Cerebellar nuclear complex (tissue), 1 donor: Measurements from ENCODE around the gene WWC1.
"Not testable (repeated sequence)": the region's sequence is repeated elsewhere in the genome, so short reads cannot be mapped to it uniquely, and the experiment has no call there.

Experiments
- DNase-seq, 2 experiments: peaks; one replicate each; lab custom pipeline; 2025; lab: John Stamatoyannopoulos, UW

The WWC1 gene

DNA sequence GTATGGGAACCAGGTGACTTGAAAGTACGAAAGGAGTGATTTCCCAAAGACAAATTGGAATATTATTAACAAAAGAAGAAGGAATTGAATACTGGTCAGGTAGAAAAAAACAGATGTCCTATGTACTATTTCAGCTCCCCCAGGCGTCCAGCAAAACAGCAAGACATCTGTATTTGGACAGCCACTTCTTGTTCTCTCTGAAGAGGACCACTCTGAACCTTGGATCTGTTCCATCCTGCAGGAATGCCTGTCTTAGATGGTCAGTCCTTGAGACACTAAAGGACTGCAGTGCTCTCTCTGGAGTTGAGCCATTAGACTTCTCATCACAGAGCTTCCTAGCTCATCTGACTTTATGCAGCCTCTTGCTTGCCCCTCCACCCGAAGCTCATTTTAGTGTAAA is 120.4 kb downstream of the WWC1 start:
- no peak for DNase-seq

- DNase-seq = no peak
Observed at GRCh38 chr5:168413062-168413461, 121.6 kb downstream of the WWC1 start.

GRCh38 chr5:168413596-168413995 is 122.2 kb downstream of the WWC1 start:
- DNase-seq = no peak

DNA sequence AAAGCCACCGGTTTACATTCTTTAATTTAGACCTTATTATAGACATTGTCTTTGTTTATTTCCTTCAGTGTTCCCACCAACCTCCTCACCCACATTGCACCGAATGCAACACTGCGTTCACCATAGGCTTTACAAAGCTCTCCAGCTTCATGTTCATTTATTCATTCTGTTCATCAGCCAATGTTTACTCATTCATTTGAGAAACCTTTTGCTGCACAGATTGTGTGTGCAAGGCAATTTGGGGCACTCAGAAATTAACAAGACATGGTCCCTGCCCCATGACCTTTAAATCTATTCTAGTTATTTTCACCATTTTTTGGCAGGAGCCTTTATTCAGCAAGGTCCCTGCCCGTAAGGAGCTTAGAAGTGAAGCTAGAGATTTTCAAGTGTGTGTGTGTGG is 124.0 kb downstream of the WWC1 start:
- DNase-seq = no peak

- DNase-seq = no peak
Observed at GRCh38 chr5:168415971-168416370, 124.5 kb downstream of the WWC1 start.

- DNase-seq = no peak
Observed at GRCh38 chr5:168417731-168418429, 126.4 kb downstream of the WWC1 start.

DNA sequence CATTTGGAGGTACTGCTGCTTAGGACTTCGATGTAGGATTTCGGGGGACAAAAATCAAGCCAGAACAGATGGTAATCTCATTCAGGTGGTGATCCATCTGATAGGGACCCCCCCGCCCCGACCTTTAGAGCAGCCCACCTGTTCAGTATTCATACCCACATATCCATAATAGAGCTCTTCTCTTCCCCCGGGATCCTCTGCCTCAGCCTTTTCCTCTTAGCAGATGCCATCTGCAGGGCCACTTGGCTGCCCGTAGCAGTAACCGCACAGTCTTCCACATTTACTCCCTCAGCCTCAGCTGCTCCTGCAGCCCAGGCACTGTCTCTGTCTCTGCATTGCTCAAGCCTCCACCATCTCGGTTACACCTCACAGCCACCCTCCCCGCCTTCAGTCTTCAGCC is 129.0 kb downstream of the WWC1 start:
- DNase-seq = no peak

DNA sequence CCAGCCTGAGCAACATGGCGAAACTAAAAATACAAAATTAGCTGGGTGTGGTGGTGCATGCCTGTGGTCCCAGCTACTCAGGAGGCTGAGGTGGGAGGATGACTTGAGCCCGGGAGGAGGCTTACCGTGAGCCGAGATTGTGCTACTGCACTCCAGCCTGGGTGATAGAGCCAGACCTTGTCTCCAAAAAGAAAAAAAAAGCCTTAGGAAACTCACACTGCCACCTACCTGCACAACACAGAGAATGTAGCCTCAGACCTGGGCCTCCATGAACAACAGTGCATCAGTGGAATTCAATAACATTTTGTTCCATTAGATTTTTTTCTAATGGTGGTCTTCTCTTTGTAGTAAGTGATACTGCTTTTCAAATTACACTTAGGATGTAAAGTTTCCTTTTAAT is 131.0 kb downstream of the WWC1 start:
- no peak for DNase-seq

DNA sequence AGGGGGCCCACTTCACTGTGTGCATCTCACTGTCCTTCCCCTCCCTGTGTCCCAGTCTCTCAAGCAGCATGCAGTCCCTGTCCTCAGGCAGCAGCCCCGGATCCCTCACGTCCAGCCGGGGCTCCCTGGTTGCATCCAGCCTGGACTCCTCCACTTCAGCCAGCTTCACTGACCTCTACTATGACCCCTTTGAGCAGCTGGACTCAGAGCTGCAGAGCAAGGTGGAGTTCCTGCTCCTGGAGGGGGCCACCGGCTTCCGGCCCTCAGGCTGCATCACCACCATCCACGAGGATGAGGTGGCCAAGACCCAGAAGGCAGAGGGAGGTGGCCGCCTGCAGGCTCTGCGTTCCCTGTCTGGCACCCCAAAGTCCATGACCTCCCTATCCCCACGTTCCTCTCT is 132.0 kb downstream of the WWC1 start:
- DNase-seq = no peak

- no peak for DNase-seq
Observed at GRCh38 chr5:168423971-168424370, 132.5 kb downstream of the WWC1 start.

DNA sequence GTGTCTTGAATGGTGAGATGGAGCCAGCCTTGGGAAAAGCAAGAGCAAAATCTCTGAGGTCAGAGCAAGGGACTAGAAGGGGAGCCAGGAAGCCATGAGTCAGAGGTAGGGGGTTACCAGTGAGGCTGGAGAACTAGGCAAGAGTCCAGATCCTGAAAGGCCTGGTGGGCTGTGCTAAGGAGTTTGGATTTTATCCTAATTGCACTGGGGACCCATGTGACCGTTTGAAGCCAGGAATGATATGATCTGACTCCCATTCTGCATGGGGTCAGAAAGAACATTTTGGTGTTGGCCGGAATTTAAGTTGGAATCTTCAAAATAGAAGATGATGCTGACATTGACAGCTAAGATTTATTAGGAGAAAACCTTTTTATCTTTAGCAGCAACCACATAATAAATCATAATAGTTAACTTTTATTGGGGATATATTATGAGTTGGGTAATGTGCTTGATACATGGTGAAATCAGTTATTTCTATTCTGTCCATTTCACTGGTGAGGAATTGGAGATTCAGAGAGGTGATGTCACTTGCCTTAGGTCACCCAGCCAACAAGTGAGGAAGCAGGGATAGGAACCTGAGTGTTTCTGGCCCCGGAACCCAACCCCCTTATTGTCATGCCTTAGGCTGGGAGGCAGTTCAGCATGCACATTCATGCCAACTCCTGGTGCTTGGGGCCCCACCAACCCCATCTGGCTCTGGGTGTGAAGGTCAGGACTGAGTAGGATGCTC is 133.3 kb downstream of the WWC1 start:
- no peak for DNase-seq

DNA sequence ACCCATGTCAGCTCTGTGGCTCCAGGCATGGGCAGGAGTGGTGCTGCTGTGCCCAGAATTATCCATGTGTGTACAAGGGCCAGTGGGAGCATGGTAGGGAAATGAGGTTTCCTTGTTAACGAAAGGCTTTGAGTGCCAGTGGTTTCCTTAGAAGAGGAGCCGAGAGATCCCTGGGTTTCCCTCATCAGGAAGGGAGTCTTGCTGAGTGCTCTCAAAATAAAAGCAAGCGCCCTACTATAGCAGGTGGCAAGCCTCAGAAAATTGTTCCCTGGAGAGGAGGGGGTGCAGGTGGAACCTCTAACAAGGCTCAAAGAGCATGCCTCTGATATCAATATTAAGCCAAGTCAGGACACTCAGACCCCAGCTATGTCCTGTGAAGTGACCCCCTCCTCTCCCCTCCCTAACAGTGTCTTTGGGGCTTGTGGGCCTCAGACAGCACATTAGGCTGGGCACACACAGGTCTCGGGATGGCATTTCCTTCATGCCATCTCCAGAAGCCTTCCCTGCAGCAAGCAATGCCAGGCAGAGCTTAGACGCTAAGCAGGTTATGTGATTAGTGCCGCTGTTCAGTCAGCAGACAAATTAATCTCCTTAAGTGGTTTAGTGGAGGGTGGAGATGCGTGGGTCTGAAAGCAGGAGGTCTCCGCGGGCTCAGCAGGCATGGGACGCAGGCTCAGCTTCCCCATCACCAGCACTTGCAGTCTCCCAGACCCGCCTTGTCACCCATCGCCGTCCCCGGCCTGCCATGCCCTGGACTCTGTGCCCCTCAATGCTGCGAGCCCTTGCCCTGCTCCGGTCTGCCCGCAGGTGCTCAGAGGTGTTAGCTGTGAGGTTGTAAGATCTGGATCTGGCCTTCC is 134.8 kb downstream of the WWC1 start:
- DNase-seq = no peak

- DNase-seq = no peak
Observed at GRCh38 chr5:168426864-168427172, 135.4 kb downstream of the WWC1 start.

GRCh38 chr5:168427224-168427623 is 135.8 kb downstream of the WWC1 start:
- DNase-seq = no peak

DNA sequence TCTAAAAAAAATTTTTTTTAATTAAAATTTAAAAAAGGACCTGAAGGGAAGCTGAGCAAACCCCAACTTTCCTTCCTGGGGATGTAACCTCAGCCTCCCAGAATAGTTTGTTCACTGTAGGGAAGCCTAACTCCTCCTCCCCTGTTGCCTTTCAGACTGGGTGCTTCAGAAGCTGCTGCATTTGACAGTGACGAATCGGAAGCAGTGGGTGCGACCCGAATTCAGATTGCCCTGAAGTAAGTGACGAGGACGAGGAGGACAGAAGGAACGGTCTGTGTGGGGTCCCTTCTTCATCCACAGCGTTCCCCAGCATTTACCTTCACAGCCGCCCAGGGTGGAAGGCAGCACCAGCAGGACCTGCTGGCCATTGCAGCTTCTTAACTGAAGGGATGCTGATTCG is 137.1 kb downstream of the WWC1 start:
- DNase-seq = no peak

DNA sequence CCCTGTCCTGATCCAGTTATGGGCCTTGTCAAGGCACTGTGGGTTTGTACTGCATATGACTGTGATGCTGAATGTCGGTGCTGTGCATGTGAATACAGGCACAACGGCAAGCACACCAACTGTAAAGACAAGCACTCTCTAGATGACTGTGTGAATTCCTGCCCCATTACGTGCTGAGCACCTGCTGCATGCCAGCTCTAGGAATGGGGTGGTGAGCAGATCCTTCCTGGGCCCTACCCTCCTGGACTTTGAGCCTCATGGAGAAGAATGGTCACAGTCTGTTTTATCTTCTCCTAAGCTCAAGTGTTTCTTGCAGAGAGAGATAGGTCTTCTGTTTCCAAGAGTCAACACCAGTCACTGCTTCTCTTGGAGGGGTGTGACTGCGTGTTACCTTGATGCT is 138.9 kb downstream of the WWC1 start:
- DNase-seq = no peak

- no peak for DNase-seq
Observed at GRCh38 chr5:168432903-168433302, 141.5 kb downstream of the WWC1 start.

DNA sequence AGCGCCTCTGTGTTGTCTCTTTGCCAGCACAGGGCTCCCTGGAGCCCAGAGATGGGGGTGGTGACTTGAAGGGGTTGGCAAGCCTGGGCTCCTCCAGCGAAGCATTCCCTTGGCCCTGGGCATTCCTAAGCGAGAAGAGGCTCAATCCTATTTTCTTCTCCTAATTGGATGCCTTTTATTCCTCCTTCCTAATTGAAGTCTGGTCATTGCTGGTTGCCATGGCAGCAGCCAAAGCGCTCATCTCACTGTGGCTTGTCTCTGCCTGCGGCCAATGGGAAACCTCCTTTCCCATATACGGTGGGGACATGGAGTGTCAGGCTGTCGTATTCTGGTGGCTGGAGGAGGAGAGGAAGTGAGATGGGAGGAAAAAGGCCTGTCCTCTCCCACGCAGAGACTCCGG is 142.6 kb downstream of the WWC1 start:
- no peak for DNase-seq

DNA sequence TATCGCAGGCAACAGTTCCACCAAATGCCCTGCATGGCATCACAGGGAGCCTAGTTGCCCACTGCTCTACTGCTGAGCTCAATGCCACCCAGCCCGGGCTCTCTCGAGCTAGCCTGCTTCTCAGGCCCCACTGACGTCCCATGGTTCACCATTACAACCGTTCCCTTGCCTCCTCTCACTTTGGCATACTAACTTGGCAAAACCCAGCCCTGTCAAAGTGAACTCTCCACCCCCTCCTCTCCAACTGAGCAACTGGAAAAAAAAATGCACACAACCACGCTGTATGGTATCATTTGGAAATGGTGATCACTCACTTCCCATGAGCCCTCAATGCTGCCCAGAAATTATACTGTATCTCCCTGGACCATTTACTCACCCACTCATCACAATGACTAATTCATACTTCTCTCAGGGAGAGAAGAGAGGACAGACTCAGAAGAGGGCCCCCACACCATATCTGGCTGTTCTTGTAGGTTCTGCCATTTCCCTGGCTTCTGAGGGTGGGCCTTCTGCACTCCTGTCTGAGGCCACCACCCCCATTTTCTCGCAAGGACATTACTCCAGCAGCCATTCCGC is 143.4 kb downstream of the WWC1 start:
- no peak for DNase-seq

- DNase-seq = not testable (repeated sequence)
Observed at GRCh38 chr5:168435340-168435739, 143.9 kb downstream of the WWC1 start.

GRCh38 chr5:168438349-168438748 is 146.9 kb downstream of the WWC1 start:
- DNase-seq = no peak

GRCh38 chr5:168443533-168443932 is 152.1 kb downstream of the WWC1 start:
- no peak for DNase-seq
